RPMI7951 (cell line): ENCODE data around the gene SUV39H1. TPM values are rescaled to one million over a fixed set of nuclear protein-coding genes. Genes with fewer than 3 reads are reported as not detected.
"Not testable (repeated sequence)": the region's sequence is repeated elsewhere in the genome, so short reads cannot be mapped to it uniquely, and the experiment has no call there.

ENCODE experiments used
- DNase-seq: peaks from one replicate; pipeline ENCODE4 v3.0.0-alpha.2; 2012; ENCODE audit warnings: low read depth
- total RNA-seq: library from RNA; depleted of rRNA; stranded (reverse); fragments of >200 nt; shearing (Covaris generic); gene quantifications from 2 replicates; pipeline ENCODE4 v1.2.3, GENCODE V29; 2014

The SUV39H1 gene
- total RNA-seq, 1 experiment from 2014 or later: 22.3 TPM

GRCh38 chrX:48688531-48689150, 7.9 kb upstream of the SUV39H1 start:
- no peak for DNase-seq

- DNase-seq: no peak
Observed at GRCh38 chrX:48689208-48689920, 7.2 kb upstream of the SUV39H1 start.

GRCh38 chrX:48691746-48692145, 4.8 kb upstream of the SUV39H1 start:
- not testable (repeated sequence) for DNase-seq

GRCh38 chrX:48694776-48695533, 1.6 kb upstream of the SUV39H1 start:
- DNase-seq: peak; percentile 7

- peak; percentile 44 for DNase-seq
Observed at GRCh38 chrX:48695534-48695896, 1.0 kb upstream of the SUV39H1 start.

GRCh38 chrX:48695925-48696300, 621 bp upstream of the SUV39H1 start:
- DNase-seq: peak; percentile 27

- DNase-seq: peak; percentile 79
Observed at GRCh38 chrX:48696909-48697727, 584 bp downstream of the SUV39H1 start.

- DNase-seq: no peak
Observed at GRCh38 chrX:48698306-48698705, 1.8 kb downstream of the SUV39H1 start.

- no peak for DNase-seq
Observed at GRCh38 chrX:48700246-48700645, 3.7 kb downstream of the SUV39H1 start.

- no peak for DNase-seq
Observed at GRCh38 chrX:48700951-48701653, 4.6 kb downstream of the SUV39H1 start.

- no peak for DNase-seq
Observed at GRCh38 chrX:48702032-48702431, 5.5 kb downstream of the SUV39H1 start.

GRCh38 chrX:48702716-48703115, 6.2 kb downstream of the SUV39H1 start:
- no peak for DNase-seq

- DNase-seq: no peak
Observed at GRCh38 chrX:48703228-48703627, 6.7 kb downstream of the SUV39H1 start.

GRCh38 chrX:48703642-48704481, 7.3 kb downstream of the SUV39H1 start:
- peak; percentile 94 for DNase-seq

- DNase-seq: no peak
Observed at GRCh38 chrX:48705871-48706270, 9.3 kb downstream of the SUV39H1 start.

- no peak for DNase-seq
Observed at GRCh38 chrX:48709522-48710112, 13.1 kb downstream of the SUV39H1 start.

- DNase-seq: no peak
Observed at GRCh38 chrX:48711162-48711928, 14.8 kb downstream of the SUV39H1 start.

GRCh38 chrX:48711929-48712505, 15.5 kb downstream of the SUV39H1 start:
- DNase-seq: no peak

- DNase-seq: no peak
Observed at GRCh38 chrX:48713847-48714246, 17.3 kb downstream of the SUV39H1 start.
